Trophoblast cell (in vitro differentiated cells and primary cell): Measurements from ENCODE around the gene SYP.
A peak's percentile ranks its signal among the peaks of the same experiment; 100 is the strongest.

Experiments
- DNase-seq, 2 donors: peaks; one replicate each; pipeline ENCODE4 v3.0.0-alpha.2; 2016
- H2AFZ ChIP-seq: 2 replicates; pipeline ENCODE4 v1.6.1; 2013; ENCODE audit warnings: low read length, moderate library complexity, mild to moderate bottlenecking; ENCODE audit not compliant: insufficient read depth, poor library complexity
- H2AK5ac ChIP-seq: 2 replicates; pipeline ENCODE4 v1.6.1; 2013; ENCODE audit warnings: mild to moderate bottlenecking, low read length
- H2BK120ac ChIP-seq: 2 replicates; pipeline ENCODE4 v1.6.1; 2013; ENCODE audit warnings: low read length, mild to moderate bottlenecking, moderate library complexity; ENCODE audit not compliant: insufficient read depth, poor library complexity
- H2BK12ac ChIP-seq: 2 replicates; pipeline ENCODE4 v1.6.1; 2013; ENCODE audit warnings: mild to moderate bottlenecking, low read length, moderate library complexity
- H2BK5ac ChIP-seq: 2 replicates; pipeline ENCODE4 v1.6.1; 2013; ENCODE audit warnings: low read length, low read depth, moderate library complexity, mild to moderate bottlenecking; ENCODE audit not compliant: poor library complexity
- H3K14ac ChIP-seq: 2 replicates; pipeline ENCODE4 v1.6.1; 2013; ENCODE audit warnings: mild to moderate bottlenecking, low read length
- H3K18ac ChIP-seq: 2 replicates; pipeline ENCODE4 v1.6.1; 2013; ENCODE audit warnings: mild to moderate bottlenecking, low read length
- H3K23ac ChIP-seq: 2 replicates; pipeline ENCODE4 v1.6.1; 2013; ENCODE audit warnings: low read length
- H3K27ac ChIP-seq: 2 replicates; pipeline ENCODE4 v1.5.1; 2013; ENCODE audit warnings: low read depth, mild to moderate bottlenecking, inconsistent platforms, low read length, moderate library complexity
- H3K27me3 ChIP-seq: 2 replicates; pipeline ENCODE4 v1.6.1; 2013; ENCODE audit warnings: inconsistent platforms, mild to moderate bottlenecking, low read length, moderate library complexity; ENCODE audit not compliant: insufficient read depth
- H3K36me3 ChIP-seq, 2 experiments: 1 replicate in 1 of 2; 2 replicates in 1 of 2; pipeline ENCODE4 v1.6.1; 2013; ENCODE audit warnings: low read length in 2 of 2, mild to moderate bottlenecking in 2 of 2, moderate library complexity in 1 of 2; ENCODE audit not compliant: insufficient read depth in 2 of 2, control insufficient read depth in 1 of 2
- H3K4ac ChIP-seq: 2 replicates; pipeline ENCODE4 v1.6.1; 2013; ENCODE audit warnings: low read depth, mild to moderate bottlenecking, low read length, moderate library complexity
- H3K4me1 ChIP-seq, 2 experiments: 1 replicate in 1 of 2; 2 replicates in 1 of 2; pipeline ENCODE4 v1.6.1; 2013; ENCODE audit warnings: low read length in 2 of 2, mild to moderate bottlenecking in 2 of 2, moderate library complexity in 1 of 2; ENCODE audit not compliant: insufficient read depth in 2 of 2, control insufficient read depth in 1 of 2
- H3K4me2 ChIP-seq: 2 replicates; pipeline ENCODE4 v1.6.1; 2013; ENCODE audit warnings: inconsistent platforms, mild to moderate bottlenecking, low read length, moderate library complexity
- H3K4me3 ChIP-seq: 2 replicates; pipeline ENCODE4 v1.5.1; 2013; ENCODE audit warnings: mild to moderate bottlenecking, low read depth, low read length, inconsistent platforms
- H3K79me1 ChIP-seq: one replicate; pipeline ENCODE4 v1.6.1; 2013; ENCODE audit warnings: low read length
- H3K79me2 ChIP-seq: 2 replicates; pipeline ENCODE4 v1.6.1; 2013; ENCODE audit warnings: low read length, mild to moderate bottlenecking; ENCODE audit not compliant: control insufficient read depth, insufficient read depth, poor library complexity
- H3K9ac ChIP-seq: 2 replicates; pipeline ENCODE4 v1.6.1; 2013; ENCODE audit warnings: mild to moderate bottlenecking, low read length
- H3K9me3 ChIP-seq: 2 replicates; pipeline ENCODE4 v1.6.1; 2013; ENCODE audit warnings: low read depth, mild to moderate bottlenecking, control low read depth, inconsistent platforms, low read length; ENCODE audit not compliant: insufficient read depth
- H4K12ac ChIP-seq: 2 replicates; pipeline ENCODE4 v1.6.1; 2013; ENCODE audit warnings: low read depth, mild to moderate bottlenecking, low read length, moderate library complexity
- H4K8ac ChIP-seq: 2 replicates; pipeline ENCODE4 v1.6.1; 2013; ENCODE audit warnings: low read depth, mild to moderate bottlenecking, low read length, moderate library complexity
- H4K91ac ChIP-seq: one replicate; pipeline ENCODE4 v1.6.1; 2013; ENCODE audit warnings: low read depth, mild to moderate bottlenecking, low read length, moderate library complexity
- WGBS: extraction: QIAGEN DNeasy Blood & Tissue Kit; methylation state at CpG from one replicate; pipeline ENCODE4 v1.1.7; 2013; ENCODE audit warnings: missing lambda C conversion rate; ENCODE audit not compliant: insufficient read length, insufficient coverage; ENCODE audit errors: extremely low coverage; 5-methylcytosine and 5-hydroxymethylcytosine counted together

SYP gene

DNA sequence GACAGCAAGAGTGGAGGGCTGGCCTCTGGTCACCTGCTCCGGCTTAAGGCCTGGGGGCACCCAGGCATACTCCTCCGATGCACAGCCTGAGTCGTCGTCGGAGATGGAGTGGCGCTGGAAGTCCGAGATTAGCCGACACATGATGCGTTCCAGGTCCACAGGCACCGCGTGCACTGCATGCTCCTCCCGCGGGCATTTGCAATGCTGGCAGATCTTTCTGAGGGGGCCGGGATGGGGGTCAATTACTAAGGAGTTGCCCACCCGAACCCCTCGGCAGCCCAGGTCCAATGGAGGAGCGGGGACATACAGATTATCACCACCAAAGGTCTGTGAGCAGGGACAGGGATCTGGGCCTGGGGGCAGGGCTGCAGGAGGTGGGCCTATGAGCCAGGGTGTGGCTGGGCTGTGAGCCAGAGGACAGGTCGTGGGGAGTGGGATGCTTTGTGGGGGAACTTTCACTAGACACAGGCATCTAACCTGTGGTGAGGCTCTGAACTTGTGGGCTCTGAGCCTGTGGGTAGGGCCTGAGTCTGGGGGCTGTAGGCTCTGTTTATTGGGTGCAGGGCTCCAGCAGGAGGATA lies 16.2 kb downstream of the SYP start:
- Histone ChIP-seq H3K79me1 (peaks cover 13% of the 10 kb centered on the region), H3K4ac (no peak overlapping the region), H4K12ac (no peak overlapping the region), H4K8ac (no peak overlapping the region), H3K4me3 (no peak overlapping the region), H4K91ac (no peak overlapping the region), H3K79me2 (peaks cover 3% of the 10 kb centered on the region), H3K27ac (no peak overlapping the region), H3K18ac (no peak overlapping the region), H3K27me3 (no peaks in the 10 kb centered on the region), H3K23ac (no peak overlapping the region), H3K14ac (no peak overlapping the region), H2BK12ac (no peak overlapping the region), H2AK5ac (no peak overlapping the region), H3K4me1 (peaks cover 9 to 20% of the 10 kb centered on the region in 2 experiments), H3K9me3 (peaks cover 1% of the 10 kb centered on the region), H3K9ac (no peak overlapping the region), H3K4me2 (peak overlapping the region; percentile 54), H2AFZ (no peak overlapping the region), H2BK120ac (no peak overlapping the region), H2BK5ac (no peak overlapping the region), H3K36me3 (peaks cover 30 to 31% of the 10 kb centered on the region in 2 experiments)
- WGBS = no CpG with 5 or more reads among the region's 18 CpGs
- DNase-seq = no peak

DNA sequence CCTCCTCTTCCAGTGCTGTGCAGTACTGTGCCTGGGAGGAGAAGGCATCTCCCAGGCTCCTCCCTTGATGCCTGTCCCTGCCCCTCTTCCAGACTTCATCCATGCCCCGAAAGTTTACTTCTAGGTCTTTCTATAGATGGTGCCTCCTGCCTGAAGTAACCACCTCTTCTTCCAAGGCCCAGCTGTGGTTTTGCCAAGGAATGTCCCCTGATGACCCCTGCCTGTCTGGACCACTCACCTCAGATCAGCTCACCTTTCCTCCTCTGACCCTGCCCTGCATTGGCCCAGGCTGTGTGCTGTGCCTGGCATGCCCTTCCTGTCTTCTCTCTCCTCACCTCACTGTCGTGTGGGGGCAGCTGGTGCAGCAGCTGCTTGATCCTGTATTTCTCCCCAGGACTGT lies 20.6 kb downstream of the SYP start:
- Histone ChIP-seq H2BK12ac (no peak overlapping the region), H3K4me1 (peaks cover 0 to 6% of the 10 kb centered on the region in 2 experiments), H3K14ac (no peak overlapping the region), H2AK5ac (no peak overlapping the region), H2BK120ac (no peak overlapping the region), H3K4me3 (no peak overlapping the region), H3K79me1 (no peaks in the 10 kb centered on the region), H3K4ac (no peak overlapping the region), H3K4me2 (no peak overlapping the region), H2AFZ (no peak overlapping the region), H2BK5ac (no peak overlapping the region), H3K9ac (no peak overlapping the region), H3K18ac (no peak overlapping the region), H3K23ac (no peak overlapping the region), H3K36me3 (peaks cover 63 to 67% of the 10 kb centered on the region in 2 experiments), H3K27me3 (no peaks in the 10 kb centered on the region), H3K79me2 (no peaks in the 10 kb centered on the region), H4K91ac (no peak overlapping the region), H3K27ac (no peak overlapping the region), H4K8ac (no peak overlapping the region), H3K9me3 (peaks cover 1% of the 10 kb centered on the region), H4K12ac (no peak overlapping the region)
- WGBS = no CpG with 5 or more reads among the region's 2 CpGs
- DNase-seq = no peak

DNA sequence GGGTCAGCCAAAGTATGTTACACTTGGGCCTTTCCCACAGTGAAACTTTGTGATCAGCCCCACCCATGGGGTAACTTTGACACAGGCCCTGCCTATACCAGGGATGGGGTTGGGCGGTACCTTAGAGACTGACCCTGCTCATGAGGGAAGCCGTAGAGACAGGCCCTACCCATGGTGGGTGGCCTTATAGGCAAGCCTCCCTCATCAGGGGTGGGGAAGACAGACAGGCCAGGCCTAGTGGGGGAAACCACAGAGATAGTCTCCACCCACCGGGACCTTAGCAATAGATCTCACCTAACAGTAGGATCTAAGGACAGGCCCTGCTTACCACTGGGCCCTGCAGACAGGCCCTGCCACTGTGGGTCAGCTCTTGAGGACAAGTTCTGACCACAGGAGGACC lies 21.5 kb downstream of the SYP start:
- no CpG with 5 or more reads among the region's 3 CpGs for WGBS
- H3K9ac ChIP-seq = no peak overlapping the region
- H4K8ac ChIP-seq = no peak overlapping the region
- no peak for DNase-seq
- no peak overlapping the region for H3K4ac ChIP-seq
- H2AK5ac ChIP-seq = no peak overlapping the region
- no peak overlapping the region for H3K14ac ChIP-seq
- no peaks in the 10 kb centered on the region for H3K27me3 ChIP-seq
- peaks cover 0 to under 1% of the 10 kb centered on the region in 2 experiments for H3K4me1 ChIP-seq
- H2BK120ac ChIP-seq = no peak overlapping the region
- no peak overlapping the region for H3K18ac ChIP-seq
- H3K23ac ChIP-seq = no peak overlapping the region
- peaks cover 60 to 67% of the 10 kb centered on the region in 2 experiments for H3K36me3 ChIP-seq
- H3K27ac ChIP-seq = no peak overlapping the region
- H2AFZ ChIP-seq = no peak overlapping the region
- no peak overlapping the region for H4K91ac ChIP-seq
- no peaks in the 10 kb centered on the region for H3K79me1 ChIP-seq
- H2BK12ac ChIP-seq = no peak overlapping the region
- H2BK5ac ChIP-seq = no peak overlapping the region
- no peak overlapping the region for H3K4me3 ChIP-seq
- H3K79me2 ChIP-seq = no peaks in the 10 kb centered on the region
- no peak overlapping the region for H4K12ac ChIP-seq
- H3K9me3 ChIP-seq = peaks cover 1% of the 10 kb centered on the region
- no peak overlapping the region for H3K4me2 ChIP-seq

DNA sequence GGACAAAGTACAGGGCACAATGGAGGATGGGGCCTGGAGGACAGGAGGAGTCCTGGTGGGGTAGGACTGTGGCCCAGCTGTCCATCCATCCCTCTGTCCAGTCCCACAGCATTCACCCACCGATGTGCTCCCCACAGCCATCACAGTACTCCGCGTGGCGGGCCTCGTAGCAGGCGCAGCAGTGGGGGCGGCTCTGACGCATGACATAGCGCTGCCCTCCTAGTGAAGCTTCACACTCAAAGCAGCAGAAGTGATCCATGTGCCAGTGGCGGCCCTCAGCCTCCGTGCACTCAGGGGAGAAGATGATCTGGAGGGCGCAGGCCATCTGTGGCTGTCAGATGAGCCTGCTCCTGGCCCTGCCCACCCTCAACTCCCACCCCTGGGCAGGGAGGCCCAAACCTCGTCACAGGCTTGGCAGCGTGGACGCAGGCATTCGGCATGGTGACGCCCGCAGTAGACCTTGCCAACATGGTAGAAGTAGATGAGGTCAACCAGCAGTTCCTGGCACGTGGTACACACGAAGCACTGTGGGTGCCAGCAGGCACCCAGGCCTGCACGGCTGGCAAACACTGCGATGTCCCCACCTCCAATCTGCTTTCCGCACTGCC lies 22.0 kb downstream of the SYP start:
- H4K12ac ChIP-seq = no peak overlapping the region
- no peak overlapping the region for H2BK5ac ChIP-seq
- no CpG with 5 or more reads among the region's 23 CpGs for WGBS
- no peak overlapping the region for H2AFZ ChIP-seq
- no peak overlapping the region for H2AK5ac ChIP-seq
- no peak overlapping the region for H3K4me3 ChIP-seq
- no peak overlapping the region for H3K9ac ChIP-seq
- no peak overlapping the region for H3K4me2 ChIP-seq
- no peak overlapping the region for H3K14ac ChIP-seq
- H2BK120ac ChIP-seq = no peak overlapping the region
- no peaks in the 10 kb centered on the region for H3K79me2 ChIP-seq
- no peak overlapping the region for H3K27ac ChIP-seq
- H3K23ac ChIP-seq = no peak overlapping the region
- H4K8ac ChIP-seq = no peak overlapping the region
- no peak overlapping the region for H4K91ac ChIP-seq
- H3K9me3 ChIP-seq = peaks cover 1% of the 10 kb centered on the region
- H3K36me3 ChIP-seq = peaks cover 55 to 62% of the 10 kb centered on the region in 2 experiments
- no peaks in the 10 kb centered on the region for H3K79me1 ChIP-seq
- H3K27me3 ChIP-seq = no peaks in the 10 kb centered on the region
- DNase-seq = no peak
- no peak overlapping the region for H3K18ac ChIP-seq
- no peak overlapping the region for H3K4ac ChIP-seq
- no peaks in the 10 kb centered on the region for H3K4me1 ChIP-seq
- no peak overlapping the region for H2BK12ac ChIP-seq
